ENCODE measurements around the gene LY6G5B.

- no peak for TF ChIP-seq EZH2 (IDR thresholded peaks at IDR 0.05)
- no peak for TF ChIP-seq POLR2AphosphoS5 (IDR thresholded peaks at IDR 0.05; ENCODE audit: borderline replicate concordance, low read depth, low read length)
- TF ChIP-seq FOXP2 (optimal IDR thresholded peaks at IDR 0.05; ENCODE audit: control extremely low read depth, extremely low read length, insufficient read depth) = no peak
These were observed 12.2 kb upstream of the LY6G5B start for GRCh38 chr6:31657406-31658157.

All from SK-N-MC (cell line).